HG02642 (cell line): ENCODE results near the gene RESP18.
A peak's percentile ranks its signal among the peaks of the same experiment; 100 is the strongest.
"Not testable (repeated sequence)": the region's sequence is repeated elsewhere in the genome, so short reads cannot be mapped to it uniquely, and the experiment has no call there.

ENCODE experiments used
- ATAC-seq: cut with Tn5 transposase; IDR thresholded peaks from one replicate; pipeline ENCODE4 v1.9.1; 2021; ENCODE audit warnings: mild to moderate bottlenecking; ENCODE audit not compliant: unreplicated experiment, poor library complexity

RESP18 gene

GRCh38 chr2:219294356-219295351 lies 37.9 kb downstream of the RESP18 start:
- peak; percentile 89 for ATAC-seq

GRCh38 chr2:219293736-219294231 lies 38.8 kb downstream of the RESP18 start:
- no peak for ATAC-seq

GRCh38 chr2:219292616-219293015 lies 39.9 kb downstream of the RESP18 start:
- ATAC-seq, result no peak

- no peak for ATAC-seq
Measured at GRCh38 chr2:219291910-219292490, 40.5 kb downstream of the RESP18 start.

GRCh38 chr2:219291394-219291793 lies 41.1 kb downstream of the RESP18 start:
- no peak for ATAC-seq

GRCh38 chr2:219290381-219291171 lies 42.0 kb downstream of the RESP18 start:
- no peak for ATAC-seq

GRCh38 chr2:219289537-219290361 lies 42.8 kb downstream of the RESP18 start:
- no peak for ATAC-seq

- ATAC-seq, result no peak
Measured at GRCh38 chr2:219289195-219289536, 43.4 kb downstream of the RESP18 start.

- ATAC-seq, result no peak
Measured at GRCh38 chr2:219287580-219288265, 44.8 kb downstream of the RESP18 start.

GRCh38 chr2:219287116-219287440 lies 45.5 kb downstream of the RESP18 start:
- ATAC-seq, result not testable (repeated sequence)

GRCh38 chr2:219286436-219287115 lies 46.0 kb downstream of the RESP18 start:
- no peak for ATAC-seq

- no peak for ATAC-seq
Measured at GRCh38 chr2:219285894-219286425, 46.6 kb downstream of the RESP18 start.

- no peak for ATAC-seq
Measured at GRCh38 chr2:219285373-219285735, 47.2 kb downstream of the RESP18 start.

- no peak for ATAC-seq
Measured at GRCh38 chr2:219284501-219285372, 47.8 kb downstream of the RESP18 start.

GRCh38 chr2:219282943-219283581 lies 49.5 kb downstream of the RESP18 start:
- no peak for ATAC-seq

- ATAC-seq, result no peak
Measured at GRCh38 chr2:219282375-219282774, 50.2 kb downstream of the RESP18 start.

GRCh38 chr2:219281588-219281987 lies 51.0 kb downstream of the RESP18 start:
- ATAC-seq, result no peak
